Measurements from ENCODE around the gene RRP1B.
A peak's percentile ranks its signal among the peaks of the same experiment; 100 is the strongest.
"Not testable (repeated sequence)": the region's sequence is repeated elsewhere in the genome, so short reads cannot be mapped to it uniquely, and the experiment has no call there.

RRP1B gene

GRCh38 chr21:43653626-43654025 is 5.7 kb upstream of the RRP1B start:
- Mint-ChIP-seq H3K36me3 (no peaks in the 10 kb centered on the region), H3K27ac (no peak overlapping the region), H3K4me3 (no peak overlapping the region), H3K4me1 (peaks cover 6% of the 10 kb centered on the region), H3K9me3 (no peaks in the 10 kb centered on the region), H3K27me3 (no peaks in the 10 kb centered on the region)

GRCh38 chr21:43654806-43655489 is 4.4 kb upstream of the RRP1B start:
- H3K4me3 Mint-ChIP-seq = no peak overlapping the region
- H3K27me3 Mint-ChIP-seq = no peaks in the 10 kb centered on the region
- H3K9me3 Mint-ChIP-seq = no peaks in the 10 kb centered on the region
- H3K36me3 Mint-ChIP-seq = no peaks in the 10 kb centered on the region
- no peak overlapping the region for H3K27ac Mint-ChIP-seq
- H3K4me1 Mint-ChIP-seq = peaks cover 13% of the 10 kb centered on the region

GRCh38 chr21:43657355-43658087 is 1.8 kb upstream of the RRP1B start:
- Mint-ChIP-seq H3K4me3 (no peak overlapping the region), H3K27ac (peak overlapping the region; percentile 65), H3K27me3 (no peaks in the 10 kb centered on the region), H3K4me1 (peaks cover 36% of the 10 kb centered on the region), H3K9me3 (no peaks in the 10 kb centered on the region), H3K36me3 (peaks cover 6% of the 10 kb centered on the region)

GRCh38 chr21:43658088-43658741 is 1.1 kb upstream of the RRP1B start:
- peak overlapping the region; percentile 30 for H3K4me3 Mint-ChIP-seq
- H3K9me3 Mint-ChIP-seq = no peaks in the 10 kb centered on the region
- peaks cover 43% of the 10 kb centered on the region for H3K4me1 Mint-ChIP-seq
- peaks cover 6% of the 10 kb centered on the region for H3K36me3 Mint-ChIP-seq
- no peaks in the 10 kb centered on the region for H3K27me3 Mint-ChIP-seq
- peak overlapping the region; percentile 62 for H3K27ac Mint-ChIP-seq

- Mint-ChIP-seq H3K27ac (peak overlapping the region; percentile 96), H3K27me3 (no peaks in the 10 kb centered on the region), H3K4me1 (peaks cover 44% of the 10 kb centered on the region), H3K36me3 (peaks cover 6% of the 10 kb centered on the region), H3K9me3 (no peaks in the 10 kb centered on the region), H3K4me3 (peak overlapping the region; percentile 98)
These were observed 608 bp upstream of the RRP1B start for GRCh38 chr21:43658769-43659135.

DNA sequence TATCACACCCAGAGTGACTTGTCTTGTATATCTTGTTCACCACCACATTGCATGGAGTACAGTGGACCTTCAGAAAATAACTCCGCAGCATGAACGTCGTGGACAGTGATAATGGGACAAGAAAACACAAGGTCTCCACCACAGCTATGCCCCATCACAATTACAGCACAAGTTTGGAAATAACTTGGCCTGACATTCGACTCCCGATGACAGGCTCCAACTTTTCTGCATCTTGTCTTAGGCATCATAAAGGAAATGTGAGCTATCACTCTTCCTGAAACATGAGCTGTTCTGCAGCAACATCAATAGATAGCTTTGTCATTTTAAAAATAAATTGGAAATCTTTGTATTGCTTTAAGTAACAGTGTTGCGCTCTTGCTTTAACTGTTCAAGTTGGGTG is 2.9 kb downstream of the RRP1B start:
- Mint-ChIP-seq H3K4me1 (peaks cover 63% of the 10 kb centered on the region), H3K4me3 (peak overlapping the region; percentile 98), H3K27ac (no peak overlapping the region), H3K9me3 (no peaks in the 10 kb centered on the region), H3K27me3 (no peaks in the 10 kb centered on the region), H3K36me3 (peaks cover 15% of the 10 kb centered on the region)

DNA sequence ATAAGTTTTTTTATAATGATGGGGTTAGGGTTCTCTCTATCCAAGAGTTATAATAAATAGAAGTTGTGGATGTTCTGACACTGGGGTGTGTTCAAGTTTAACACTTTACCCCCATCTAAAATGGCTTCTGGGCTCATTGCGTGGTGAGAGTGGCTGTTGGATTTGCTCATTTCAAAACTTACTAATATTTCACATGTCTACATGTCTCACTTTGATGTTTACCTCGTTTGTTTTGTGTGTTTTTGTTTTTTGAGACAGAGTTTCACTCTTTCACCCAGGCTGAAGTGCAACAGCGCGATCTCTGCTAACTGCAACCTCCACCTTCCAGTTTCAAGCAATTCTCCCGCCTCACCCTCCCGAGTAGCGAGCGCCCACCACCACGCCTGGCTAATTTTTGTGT is 3.7 kb downstream of the RRP1B start:
- H3K4me3 Mint-ChIP-seq = peak overlapping the region; percentile 26

GRCh38 chr21:43664358-43664757 is 5.0 kb downstream of the RRP1B start:
- H3K4me3 Mint-ChIP-seq = peak overlapping the region; percentile 15

More for the DNA sequence above, 3.7 kb downstream of the RRP1B start:
- Mint-ChIP-seq H3K36me3 (peaks cover 17% of the 10 kb centered on the region), H3K4me1 (peaks cover 64% of the 10 kb centered on the region), H3K27ac (no peak overlapping the region), H3K27me3 (no peaks in the 10 kb centered on the region), H3K9me3 (no peaks in the 10 kb centered on the region)

DNA sequence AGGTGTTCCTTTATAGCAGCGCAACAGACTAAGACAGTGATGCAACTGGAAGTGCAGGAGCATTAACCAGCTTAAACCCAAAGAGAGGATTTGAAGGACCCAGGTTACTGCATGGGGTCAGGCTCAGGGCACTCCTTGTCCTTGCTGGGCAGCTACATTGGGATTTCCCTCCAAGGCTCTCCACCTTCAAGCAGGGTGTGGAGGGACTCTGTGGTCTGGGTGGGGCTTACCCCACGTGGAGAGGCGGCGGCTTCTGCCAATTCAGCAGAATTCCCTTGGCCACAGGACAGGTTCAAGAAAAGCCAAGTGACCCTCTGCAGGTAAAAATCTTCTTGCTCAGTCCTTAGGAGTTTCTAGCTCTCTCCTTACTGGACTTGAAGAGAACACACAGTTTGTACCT is 6.5 kb downstream of the RRP1B start:
- no peaks in the 10 kb centered on the region for H3K27me3 Mint-ChIP-seq
- peaks cover 62% of the 10 kb centered on the region for H3K4me1 Mint-ChIP-seq
- no peaks in the 10 kb centered on the region for H3K9me3 Mint-ChIP-seq
- peaks cover 17% of the 10 kb centered on the region for H3K36me3 Mint-ChIP-seq
- no peak overlapping the region for H3K4me3 Mint-ChIP-seq
- no peak overlapping the region for H3K27ac Mint-ChIP-seq

More at GRCh38 chr21:43664358-43664757, 5.0 kb downstream of the RRP1B start:
- no peaks in the 10 kb centered on the region for H3K27me3 Mint-ChIP-seq
- H3K9me3 Mint-ChIP-seq = no peaks in the 10 kb centered on the region
- H3K36me3 Mint-ChIP-seq = peaks cover 17% of the 10 kb centered on the region
- H3K4me1 Mint-ChIP-seq = peaks cover 61% of the 10 kb centered on the region
- no peak overlapping the region for H3K27ac Mint-ChIP-seq

DNA sequence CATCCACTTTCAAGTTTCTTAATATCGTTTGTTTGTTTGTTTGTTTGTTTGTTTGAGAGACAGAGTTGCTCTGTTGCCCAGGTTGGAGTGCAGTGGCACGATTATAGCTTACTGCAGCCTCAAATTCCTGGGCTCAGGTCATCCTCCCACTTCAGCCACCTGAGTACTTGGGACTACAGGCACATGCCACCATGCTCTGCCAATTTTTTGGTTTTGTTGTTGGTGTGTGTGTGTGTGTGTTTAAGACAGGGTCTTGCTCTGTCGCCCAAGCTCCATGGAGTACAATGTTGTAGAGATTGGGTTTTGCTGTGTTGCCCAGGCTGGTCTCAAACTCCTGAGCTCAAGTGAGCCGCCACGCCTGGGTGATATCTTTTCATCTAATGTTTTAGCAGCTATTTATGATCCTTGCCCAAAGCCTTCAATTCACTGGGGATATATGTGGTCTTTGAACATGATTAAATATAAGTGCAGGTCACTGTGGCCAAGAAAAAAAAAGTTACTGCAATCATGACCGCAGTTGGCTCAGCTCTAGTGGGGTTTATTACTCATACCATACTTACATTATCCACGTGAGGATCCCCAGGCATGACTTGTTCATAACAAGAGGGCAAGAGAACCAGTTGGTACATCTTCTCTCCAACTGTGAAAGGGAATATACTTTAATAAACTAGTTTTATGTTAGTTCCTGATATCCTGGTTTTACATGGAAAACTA is 8.0 kb downstream of the RRP1B start:
- H3K27me3 Mint-ChIP-seq = no peaks in the 10 kb centered on the region
- peaks cover 13% of the 10 kb centered on the region for H3K36me3 Mint-ChIP-seq
- H3K27ac Mint-ChIP-seq = no peak overlapping the region
- peaks cover 48% of the 10 kb centered on the region for H3K4me1 Mint-ChIP-seq
- no peak overlapping the region for H3K4me3 Mint-ChIP-seq
- no peaks in the 10 kb centered on the region for H3K9me3 Mint-ChIP-seq

- Mint-ChIP-seq H3K36me3 (peaks cover 17% of the 10 kb centered on the region), H3K4me3 (no peak overlapping the region), H3K27me3 (no peaks in the 10 kb centered on the region)
These were observed 10.7 kb downstream of the RRP1B start for GRCh38 chr21:43669828-43670605.

DNA sequence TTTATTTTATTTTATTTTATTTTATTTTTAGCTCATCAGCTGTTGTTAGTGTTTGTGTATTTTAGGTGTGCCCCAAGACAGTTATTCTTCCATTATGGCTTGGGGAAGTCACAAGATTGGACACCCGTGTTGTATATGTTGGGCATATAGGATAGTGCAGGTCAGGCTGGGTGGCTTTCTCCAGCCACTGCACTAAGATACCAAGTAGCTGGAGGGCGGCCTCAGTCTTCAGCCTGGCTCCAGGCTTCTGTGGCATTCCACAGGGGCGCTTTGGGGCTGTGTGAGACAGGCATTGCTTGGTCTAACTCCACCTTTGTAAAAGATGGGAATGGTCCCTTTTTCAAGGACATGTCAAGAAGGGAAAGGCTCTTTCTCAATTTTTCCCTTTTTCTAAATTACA is 16.5 kb downstream of the RRP1B start:
- no peak overlapping the region for H3K4me3 Mint-ChIP-seq
- H3K4me1 Mint-ChIP-seq = peaks cover 21% of the 10 kb centered on the region
- H3K36me3 Mint-ChIP-seq = peaks cover 26% of the 10 kb centered on the region
- H3K27me3 Mint-ChIP-seq = no peaks in the 10 kb centered on the region
- H3K9me3 Mint-ChIP-seq = no peaks in the 10 kb centered on the region
- no peak overlapping the region for H3K27ac Mint-ChIP-seq

More at GRCh38 chr21:43669828-43670605, 10.7 kb downstream of the RRP1B start:
- no peaks in the 10 kb centered on the region for H3K9me3 Mint-ChIP-seq
- H3K27ac Mint-ChIP-seq = no peak overlapping the region
- peaks cover 37% of the 10 kb centered on the region for H3K4me1 Mint-ChIP-seq

DNA sequence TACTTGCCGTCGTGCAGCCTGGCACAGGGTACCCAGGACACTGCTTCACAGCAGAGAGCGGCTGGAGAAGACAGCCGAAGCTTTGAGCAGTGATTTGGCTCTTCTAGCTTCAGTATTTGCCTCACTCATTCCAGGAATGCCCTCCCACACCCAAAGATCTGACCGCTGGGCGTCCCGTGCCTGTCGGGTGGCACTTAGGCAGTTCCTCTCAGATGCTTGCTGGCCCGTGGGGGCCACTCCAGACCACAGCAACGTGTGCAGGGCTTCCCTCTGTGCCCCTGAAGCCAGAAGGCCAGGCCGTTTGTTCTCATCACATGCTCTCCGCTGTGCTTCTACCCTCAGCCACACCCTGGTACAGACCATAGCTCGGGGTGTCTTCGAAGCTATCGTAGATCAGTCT is 17.0 kb downstream of the RRP1B start:
- H3K4me3 Mint-ChIP-seq = no peak overlapping the region
- H3K36me3 Mint-ChIP-seq = peaks cover 26% of the 10 kb centered on the region
- H3K9me3 Mint-ChIP-seq = no peaks in the 10 kb centered on the region
- no peak overlapping the region for H3K27ac Mint-ChIP-seq
- H3K27me3 Mint-ChIP-seq = no peaks in the 10 kb centered on the region
- peaks cover 21% of the 10 kb centered on the region for H3K4me1 Mint-ChIP-seq

DNA sequence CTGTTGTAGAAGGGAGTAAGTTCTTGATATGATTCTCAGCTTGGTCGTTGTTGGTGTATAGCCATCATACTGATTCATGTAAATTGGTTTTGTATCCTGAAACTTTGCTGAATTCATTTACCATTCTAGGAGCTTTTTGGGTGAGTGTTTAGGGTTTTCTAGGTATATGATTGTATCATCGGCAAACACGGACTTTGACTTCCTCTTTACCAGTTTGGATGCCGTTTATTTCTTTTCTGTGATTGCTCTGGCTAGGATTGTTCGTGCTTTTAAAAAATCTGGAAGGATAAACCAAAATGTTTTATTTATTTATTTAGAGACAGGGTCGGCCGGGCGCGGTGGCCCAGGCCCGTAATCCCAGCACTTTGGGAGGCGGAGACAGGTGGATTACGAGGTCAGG is 20.6 kb downstream of the RRP1B start:
- H3K4me1 Mint-ChIP-seq = peaks cover 15% of the 10 kb centered on the region
- no peaks in the 10 kb centered on the region for H3K27me3 Mint-ChIP-seq
- H3K27ac Mint-ChIP-seq = no peak overlapping the region
- H3K36me3 Mint-ChIP-seq = peaks cover 22% of the 10 kb centered on the region
- no peak overlapping the region for H3K4me3 Mint-ChIP-seq
- no peaks in the 10 kb centered on the region for H3K9me3 Mint-ChIP-seq

GRCh38 chr21:43680421-43680820 is 21.1 kb downstream of the RRP1B start:
- Mint-ChIP-seq H3K4me1 (peaks cover 15% of the 10 kb centered on the region), H3K36me3 (peaks cover 26% of the 10 kb centered on the region)
- H3K4me3 Mint-ChIP-seq, H3K9me3 Mint-ChIP-seq, H3K27ac Mint-ChIP-seq, H3K27me3 Mint-ChIP-seq: not testable (repeated sequence)
